AG04450 (cell line): ENCODE data around the gene GPR157. TPM values are rescaled to one million over a fixed set of nuclear protein-coding genes. Genes with fewer than 3 reads are reported as not detected.

ENCODE experiments used
- polyA plus RNA-seq: library from polyadenylated mRNA; depleted of rRNA; stranded (reverse); fragments of >200 nt; gene quantifications from 2 replicates; pipeline ENCODE4 v1.2.3, GENCODE V29; 2011; rRNA removed
- small RNA-seq: library from RNA; depleted of rRNA; stranded (forward); fragments of <200 nt; gene quantifications from one replicate; pipeline ENCODE3, GENCODE V24; 2012; ENCODE audit warnings: low read depth; ENCODE audit not compliant: insufficient read length

GPR157 gene
- polyA plus RNA-seq, 1 experiment, result 1.1 TPM

Small RNAs within 50 kb of the gene (small RNA-seq; reads per million reads assigned to genes)
- gene RF00424, result not detected

Other genes starting within 250 kb of the GPR157 start
- not detected in 2 replicates for gene CA6, start 183.2 kb downstream of the GPR157 start, polyA plus RNA-seq
- gene SLC2A7, start 102.7 kb downstream of the GPR157 start, polyA plus RNA-seq, result not detected in 2 replicates
- gene SLC2A5, start 59.5 kb downstream of the GPR157 start, polyA plus RNA-seq, result 0.20 and 0.21 TPM in 2 replicates
- 18.3 and 22.9 TPM in 2 replicates for gene H6PD, start 105.7 kb upstream of the GPR157 start, polyA plus RNA-seq
- 19.4 and 20.3 TPM in 2 replicates for gene SPSB1, start 163.8 kb upstream of the GPR157 start, polyA plus RNA-seq